H9 (cell line): ENCODE data around the gene HSPA1L. TPM values are rescaled to one million over a fixed set of nuclear protein-coding genes. Genes with fewer than 3 reads are reported as not detected.

ENCODE experiments used
- DNase-seq: peaks from one replicate; pipeline ENCODE4 v3.0.0-alpha.2; 2017
- H2AFZ ChIP-seq: one replicate; pipeline ENCODE4 v1.6.1; 2013; ENCODE audit warnings: mild to moderate bottlenecking, low read length, control low read depth, moderate library complexity
- H2AK5ac ChIP-seq: 2 replicates; pipeline ENCODE4 v1.6.1; 2013; ENCODE audit warnings: low read length, control low read depth, mixed read lengths; ENCODE audit not compliant: insufficient read length
- H2BK120ac ChIP-seq: one replicate; pipeline ENCODE4 v1.6.1; 2013; ENCODE audit warnings: low read depth, mild to moderate bottlenecking, low read length, control low read depth, inconsistent platforms; ENCODE audit not compliant: poor library complexity, severe bottlenecking
- H2BK12ac ChIP-seq: 2 replicates; pipeline ENCODE4 v1.6.1; 2013; ENCODE audit warnings: low read length, control low read depth, mixed read lengths, low read depth; ENCODE audit not compliant: insufficient read length
- H2BK15ac ChIP-seq: 2 replicates; pipeline ENCODE4 v1.6.1; 2013; ENCODE audit warnings: low read depth, low read length, control low read depth
- H2BK20ac ChIP-seq: one replicate; pipeline ENCODE4 v1.6.1; 2013; ENCODE audit warnings: low read depth, mild to moderate bottlenecking, low read length, control low read depth, inconsistent platforms; ENCODE audit not compliant: poor library complexity, severe bottlenecking
- H2BK5ac ChIP-seq: 2 replicates; pipeline ENCODE4 v1.6.1; 2013; ENCODE audit warnings: low read length, control low read depth, mixed read lengths; ENCODE audit not compliant: insufficient read length
- H3K14ac ChIP-seq: 2 replicates; pipeline ENCODE4 v1.6.1; 2013; ENCODE audit warnings: low read length, control low read depth; ENCODE audit not compliant: insufficient read depth
- H3K18ac ChIP-seq: 2 replicates; pipeline ENCODE4 v1.6.1; 2013; ENCODE audit warnings: low read depth, mild to moderate bottlenecking, mixed read lengths, low read length, control low read depth; ENCODE audit not compliant: insufficient read length
- H3K23ac ChIP-seq: 2 replicates; pipeline ENCODE4 v1.6.1; 2013; ENCODE audit warnings: low read length, control low read depth, mixed read lengths, low read depth; ENCODE audit not compliant: insufficient read length
- H3K23me2 ChIP-seq: 2 replicates; pipeline ENCODE4 v1.6.1; 2013; ENCODE audit warnings: low read depth, mild to moderate bottlenecking, mixed read lengths, low read length, control low read depth; ENCODE audit not compliant: insufficient read length, poor library complexity, severe bottlenecking
- H3K27ac ChIP-seq: 2 replicates; pipeline ENCODE4 v1.5.1; 2013; ENCODE audit warnings: low read length, control low read depth, mixed read lengths, low read depth; ENCODE audit not compliant: insufficient read length
- H3K27me3 ChIP-seq: 2 replicates; pipeline ENCODE4 v1.6.1; 2013; ENCODE audit warnings: low read length, control low read depth, inconsistent platforms; ENCODE audit not compliant: insufficient read depth
- H3K4ac ChIP-seq: 2 replicates; pipeline ENCODE4 v1.6.1; 2013; ENCODE audit warnings: low read depth, mild to moderate bottlenecking, control low read depth, inconsistent platforms, low read length, moderate library complexity
- H3K4me1 ChIP-seq: 2 replicates; pipeline ENCODE4 v1.6.1; 2013; ENCODE audit warnings: low read length, control low read depth, inconsistent platforms; ENCODE audit not compliant: insufficient read depth
- H3K4me2 ChIP-seq: 2 replicates; pipeline ENCODE4 v1.6.1; 2013; ENCODE audit warnings: low read length, control low read depth, mixed read lengths; ENCODE audit not compliant: insufficient read length, insufficient read depth
- H3K56ac ChIP-seq: 2 replicates; pipeline ENCODE4 v1.6.1; 2013; ENCODE audit warnings: low read depth, mild to moderate bottlenecking, mixed read lengths, low read length, control low read depth; ENCODE audit not compliant: insufficient read length
- H3K79me1 ChIP-seq: 2 replicates; pipeline ENCODE4 v1.6.1; 2013; ENCODE audit warnings: low read depth, mild to moderate bottlenecking, moderate library complexity, low read length, control low read depth, inconsistent platforms; ENCODE audit not compliant: insufficient read depth, poor library complexity, severe bottlenecking
- H3K79me2 ChIP-seq: 2 replicates; pipeline ENCODE4 v1.6.1; 2013; ENCODE audit warnings: low read length, control low read depth, inconsistent platforms; ENCODE audit not compliant: insufficient read depth
- H3K9ac ChIP-seq: 2 replicates; pipeline ENCODE4 v1.6.1; 2013; ENCODE audit warnings: low read length, control low read depth, mixed read lengths; ENCODE audit not compliant: insufficient read length; ENCODE audit errors: extremely low read depth
- H3K9me3 ChIP-seq: one replicate; pipeline ENCODE4 v1.6.1; 2013; ENCODE audit warnings: low read depth, low read length, inconsistent platforms; ENCODE audit not compliant: control insufficient read depth
- H3T11ph ChIP-seq: one replicate; pipeline ENCODE4 v1.6.1; 2013; ENCODE audit warnings: mild to moderate bottlenecking, low read length, control low read depth, inconsistent platforms
- H4K20me1 ChIP-seq: one replicate; pipeline ENCODE4 v1.6.1; 2013; ENCODE audit not compliant: control insufficient read depth, insufficient read length, insufficient read depth
- H4K5ac ChIP-seq: 2 replicates; pipeline ENCODE4 v1.6.1; 2013; ENCODE audit warnings: low read depth, mild to moderate bottlenecking, mixed read lengths, low read length, control low read depth; ENCODE audit not compliant: insufficient read length
- H4K8ac ChIP-seq: replicated peaks from 2 replicates; pipeline ENCODE4 v1.6.1; 2013; ENCODE audit warnings: low read length, control low read depth, mixed read lengths, low read depth; ENCODE audit not compliant: insufficient read length
- H4K91ac ChIP-seq: 2 replicates; pipeline ENCODE4 v1.6.1; 2013; ENCODE audit warnings: low read depth, mild to moderate bottlenecking, moderate library complexity, mixed read lengths, low read length, control low read depth; ENCODE audit not compliant: insufficient read length
- H3K27ac Mint-ChIP-seq, 3 experiments: 2 replicates in 2 of 3; 3 replicates in 1 of 3; pipeline ENCODE4 v1.8.0; 2020 to 2021; ENCODE audit warnings: mixed read lengths in 3 of 3, mild to moderate bottlenecking in 1 of 3, moderate library complexity in 1 of 3
- H3K27me3 Mint-ChIP-seq: 2 replicates; pipeline ENCODE4 v1.8.0; 2021; ENCODE audit warnings: low read depth, mild to moderate bottlenecking, moderate library complexity, mixed read lengths
- H3K36me3 Mint-ChIP-seq, 3 experiments: 2 replicates in 2 of 3; 3 replicates in 1 of 3; pipeline ENCODE4 v1.8.0; 2020 to 2021; ENCODE audit warnings: low read depth in 3 of 3, mixed read lengths in 3 of 3; ENCODE audit not compliant: insufficient read depth in 1 of 3
- H3K4me1 Mint-ChIP-seq, 2 experiments: 2 replicates each; pipeline ENCODE4 v1.8.0; 2020; ENCODE audit warnings: mixed read lengths in 2 of 2
- H3K4me3 Mint-ChIP-seq, 2 experiments: 2 replicates in 1 of 2; 3 replicates in 1 of 2; pipeline ENCODE4 v1.8.0; 2020 to 2021; ENCODE audit warnings: mild to moderate bottlenecking in 2 of 2, mixed read lengths in 2 of 2, moderate library complexity in 1 of 2
- H3K9me3 Mint-ChIP-seq, 2 experiments: 2 replicates in 1 of 2; 3 replicates in 1 of 2; pipeline ENCODE4 v1.8.0; 2020; ENCODE audit warnings: mild to moderate bottlenecking in 2 of 2, mixed read lengths in 2 of 2, moderate library complexity in 1 of 2
- CTCF ChIP-seq: fragments of 200-600 bp; sonication (generic); conservative IDR thresholded peaks from 3 replicates; pipeline ENCODE4 v1.8.0; 2021; ENCODE audit warnings: antibody characterized with exemption, mild to moderate bottlenecking
- WGBS: extraction: QIAGEN DNeasy Blood & Tissue Kit; methylation state at CpG from one replicate; pipeline ENCODE4 v1.1.7; 2013; ENCODE audit warnings: missing lambda C conversion rate, low lambda C conversion rate, mixed read lengths; ENCODE audit not compliant: insufficient read length; ENCODE audit errors: extremely low coverage; 5-methylcytosine and 5-hydroxymethylcytosine counted together
- total RNA-seq: library from RNA; stranded (reverse); gene quantifications from 2 replicates; pipeline ENCODE4 v1.2.1, GENCODE V29; 2021

HSPA1L gene
- total RNA-seq, 1 experiment from 2014 or later: 2.5 TPM

- H3T11ph ChIP-seq: no peak overlapping the region
- no peak overlapping the region for H2BK15ac ChIP-seq
- H2BK5ac ChIP-seq: no peak overlapping the region
- H3K4me1 Mint-ChIP-seq: peaks cover 10% of the 10 kb centered on the region in 2 experiments
- no peak for TF ChIP-seq CTCF
- H2AFZ ChIP-seq: no peak overlapping the region
- no peak overlapping the region for H2BK12ac ChIP-seq
- H3K4me3 Mint-ChIP-seq: peak overlapping the region; percentile 98
- no peaks in the 10 kb centered on the region for H3K9me3 Mint-ChIP-seq
- no peak overlapping the region for H4K91ac ChIP-seq
- H3K79me1 ChIP-seq: no peaks in the 10 kb centered on the region
- H3K9ac ChIP-seq: peak overlapping the region; percentile 72
- H3K27ac Mint-ChIP-seq: peak overlapping the region; percentile 97 to 98 (median 98)
- no peaks in the 10 kb centered on the region for H3K27me3 ChIP-seq
- H2BK20ac ChIP-seq: no peak overlapping the region
- no peak overlapping the region for H2BK120ac ChIP-seq
- peak overlapping the region; percentile 77 for H3K4me2 ChIP-seq
- no peaks in the 10 kb centered on the region for H3K4me1 ChIP-seq
- H3K27ac ChIP-seq: no peak overlapping the region
- H3K27me3 Mint-ChIP-seq: no peaks in the 10 kb centered on the region
- no peak overlapping the region for H4K8ac ChIP-seq
- peak overlapping the region; percentile 72; the same call in 1 of the 2 replicates for H3K14ac ChIP-seq
- H3K9me3 ChIP-seq: no peaks in the 10 kb centered on the region
- peaks cover 3% of the 10 kb centered on the region for H3K23me2 ChIP-seq
- H4K5ac ChIP-seq: no peak overlapping the region
- peaks cover 2% of the 10 kb centered on the region; the same call in 1 of the 2 replicates for H3K79me2 ChIP-seq
- peaks cover 14 to 57% (median 46%) of the 10 kb centered on the region in 3 experiments for H3K36me3 Mint-ChIP-seq
- no peak for DNase-seq
- H4K20me1 ChIP-seq: no peaks in the 10 kb centered on the region
- H3K23ac ChIP-seq: no peak overlapping the region
- no peak overlapping the region for H2AK5ac ChIP-seq
- no CpG with 5 or more reads among the region's 44 CpGs for WGBS
- H3K56ac ChIP-seq: no peak overlapping the region
- H3K4ac ChIP-seq: no peak overlapping the region
- peak overlapping the region; percentile 68 for H3K18ac ChIP-seq
Observed at GRCh38 chr6:31794866-31795615, 20.0 kb downstream of the HSPA1L start.
